ENCODE measurements around the gene MFNG.

The MFNG gene, protein sequence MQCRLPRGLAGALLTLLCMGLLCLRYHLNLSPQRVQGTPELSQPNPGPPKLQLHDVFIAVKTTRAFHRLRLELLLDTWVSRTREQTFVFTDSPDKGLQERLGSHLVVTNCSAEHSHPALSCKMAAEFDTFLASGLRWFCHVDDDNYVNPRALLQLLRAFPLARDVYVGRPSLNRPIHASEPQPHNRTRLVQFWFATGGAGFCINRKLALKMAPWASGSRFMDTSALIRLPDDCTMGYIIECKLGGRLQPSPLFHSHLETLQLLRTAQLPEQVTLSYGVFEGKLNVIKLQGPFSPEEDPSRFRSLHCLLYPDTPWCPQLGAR

DNA sequence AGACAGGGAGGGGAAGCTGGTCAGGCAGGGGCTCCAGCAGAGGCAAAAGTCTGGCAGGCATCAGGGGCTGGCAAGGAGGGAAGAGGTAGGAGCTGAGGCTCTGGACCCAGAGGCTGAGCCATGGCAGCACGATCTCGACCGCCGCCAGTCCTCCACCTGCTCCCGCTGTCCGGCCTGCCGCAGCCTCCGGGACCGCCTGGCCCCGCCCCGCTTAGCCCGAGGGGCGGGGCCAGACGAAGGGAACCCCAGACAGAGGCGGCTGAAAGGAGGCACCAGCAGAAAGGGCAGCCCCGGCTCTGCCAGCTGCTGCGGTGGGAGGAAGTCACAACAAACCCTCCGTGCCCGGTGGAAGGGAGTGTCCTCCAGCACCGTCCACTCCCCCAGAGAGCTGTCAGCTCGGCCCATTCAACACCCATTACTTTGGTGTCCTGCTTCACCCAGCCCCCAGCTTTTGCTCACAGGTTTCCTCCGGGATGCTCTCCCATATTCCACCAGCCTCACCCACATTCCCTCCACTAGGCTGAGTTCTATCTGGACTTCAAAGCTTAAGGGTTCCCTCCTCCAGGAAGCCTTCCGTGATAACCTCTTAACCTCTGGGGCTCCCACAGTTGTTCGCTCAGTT, at the start of gene MFNG:
Gene MFNG, minus strand, starts transcription at position 161 of the 622 bp plus-strand sequence. CDS start 207 bp downstream, outside the sequence.
- Histone ChIP-seq H3K9me2 (replicated peaks; ENCODE audit: control insufficient read depth, low read length) (no peaks in the 10 kb centered on the region), H3F3A (ENCODE audit: control insufficient read depth, insufficient read depth) (peaks cover 3% of the 10 kb centered on the region; the same call in 1 of the 2 replicates), H3K79me2 (ENCODE audit: control insufficient read depth, low read length) (peaks cover 57% of the 10 kb centered on the region), H3K27ac (ENCODE audit: low read depth, low read length) (peak within 1 kb of the TSS; percentile 94), H3K27me3 (ENCODE audit: control insufficient read depth, low read length) (no peaks in the 10 kb centered on the region), H3K9me3 (ENCODE audit: control insufficient read depth, insufficient read depth, low read length) (no peaks in the 10 kb centered on the region), H3K4me2 (ENCODE audit: low read length) (peak within 1 kb of the TSS; percentile 100), H3K36me3 (ENCODE audit: control insufficient read depth, low read length) (peaks cover 48% of the 10 kb centered on the region), H4K20me1 (ENCODE audit: control insufficient read depth, insufficient read depth, low read depth, low read length) (peaks cover 8% of the 10 kb centered on the region; the same call in 1 of the 2 replicates), H3K4me3 (ENCODE audit: low read length) (peak within 1 kb of the TSS; percentile 96), H3K4me1 (ENCODE audit: control insufficient read depth, low read length) (peaks cover 45% of the 10 kb centered on the region)
- no peak for TF ChIP-seq EZH2phosphoT487 (IDR thresholded peaks at IDR 0.05; ENCODE audit: borderline replicate concordance, low read length)

DNA sequence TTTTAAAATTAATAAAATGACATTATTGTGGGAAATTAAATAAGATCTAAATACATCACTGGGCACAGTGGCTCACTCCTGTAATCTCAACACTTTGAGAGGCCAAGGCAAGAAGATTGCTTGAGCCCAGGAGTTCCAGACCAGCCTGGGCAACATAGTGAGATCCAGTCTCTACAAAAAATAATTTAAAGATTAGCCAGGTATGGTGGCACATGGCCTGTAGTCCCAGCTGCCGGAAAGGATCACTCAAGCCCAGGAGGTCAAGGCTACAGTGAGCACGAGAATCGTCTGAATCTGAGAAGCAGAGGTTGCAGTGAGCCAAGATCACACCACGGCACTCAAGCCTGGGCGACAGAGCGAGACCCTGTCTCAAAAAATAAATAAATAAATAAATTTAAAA, 49.0 kb upstream of the MFNG start:
- TF ChIP-seq, protein P1, sequence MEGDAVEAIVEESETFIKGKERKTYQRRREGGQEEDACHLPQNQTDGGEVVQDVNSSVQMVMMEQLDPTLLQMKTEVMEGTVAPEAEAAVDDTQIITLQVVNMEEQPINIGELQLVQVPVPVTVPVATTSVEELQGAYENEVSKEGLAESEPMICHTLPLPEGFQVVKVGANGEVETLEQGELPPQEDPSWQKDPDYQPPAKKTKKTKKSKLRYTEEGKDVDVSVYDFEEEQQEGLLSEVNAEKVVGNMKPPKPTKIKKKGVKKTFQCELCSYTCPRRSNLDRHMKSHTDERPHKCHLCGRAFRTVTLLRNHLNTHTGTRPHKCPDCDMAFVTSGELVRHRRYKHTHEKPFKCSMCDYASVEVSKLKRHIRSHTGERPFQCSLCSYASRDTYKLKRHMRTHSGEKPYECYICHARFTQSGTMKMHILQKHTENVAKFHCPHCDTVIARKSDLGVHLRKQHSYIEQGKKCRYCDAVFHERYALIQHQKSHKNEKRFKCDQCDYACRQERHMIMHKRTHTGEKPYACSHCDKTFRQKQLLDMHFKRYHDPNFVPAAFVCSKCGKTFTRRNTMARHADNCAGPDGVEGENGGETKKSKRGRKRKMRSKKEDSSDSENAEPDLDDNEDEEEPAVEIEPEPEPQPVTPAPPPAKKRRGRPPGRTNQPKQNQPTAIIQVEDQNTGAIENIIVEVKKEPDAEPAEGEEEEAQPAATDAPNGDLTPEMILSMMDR (IDR thresholded peaks at IDR 0.05; ENCODE audit: low read depth, low read length, poor library complexity, severe bottlenecking), result no peak
- TF ChIP-seq EZH2phosphoT487 (IDR thresholded peaks at IDR 0.05; ENCODE audit: borderline replicate concordance, low read length), result no peak
- Histone ChIP-seq H3K9me2 (replicated peaks; ENCODE audit: control insufficient read depth, low read length) (no peaks in the 10 kb centered on the region), H3K27ac (ENCODE audit: low read depth, low read length) (no peak overlapping the region), H4K20me1 (ENCODE audit: control insufficient read depth, insufficient read depth, low read depth, low read length) (no peaks in the 10 kb centered on the region), H3K79me2 (ENCODE audit: control insufficient read depth, low read length) (no peaks in the 10 kb centered on the region), H3K4me1 (ENCODE audit: control insufficient read depth, low read length) (peaks cover 8% of the 10 kb centered on the region; the same call in 1 of the 2 replicates), H3K9me3 (ENCODE audit: control insufficient read depth, insufficient read depth, low read length) (no peaks in the 10 kb centered on the region), H3F3A (ENCODE audit: control insufficient read depth, insufficient read depth) (no peaks in the 10 kb centered on the region), H3K27me3 (ENCODE audit: control insufficient read depth, low read length) (peaks cover 29% of the 10 kb centered on the region), H3K4me3 (ENCODE audit: low read length) (no peak overlapping the region), H3K4me2 (ENCODE audit: low read length) (no peak overlapping the region), H3K36me3 (ENCODE audit: control insufficient read depth, low read length) (no peaks in the 10 kb centered on the region)

DNA sequence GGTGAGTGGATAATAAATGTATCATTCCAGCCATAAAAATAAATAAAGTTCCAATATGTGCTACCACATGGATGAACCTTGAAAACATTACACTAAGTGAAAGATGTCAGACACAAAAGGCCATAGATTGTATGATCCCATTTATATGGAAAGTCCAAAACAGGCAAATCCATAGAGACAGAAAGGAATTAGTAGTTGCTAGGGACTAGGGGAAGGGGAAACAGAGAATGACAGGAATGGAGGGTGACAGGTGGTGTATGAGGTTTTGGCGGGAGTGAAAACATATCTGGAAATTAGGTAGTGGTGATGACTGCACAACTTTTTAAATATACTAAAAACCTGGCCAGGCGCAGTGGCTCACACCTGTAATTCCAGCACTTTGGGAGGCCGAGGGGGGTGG, 48.3 kb upstream of the MFNG start:
- no peaks in the 10 kb centered on the region for H3F3A ChIP-seq (ENCODE audit: control insufficient read depth, insufficient read depth)
- TF ChIP-seq, protein P1 (IDR thresholded peaks at IDR 0.05; ENCODE audit: low read depth, low read length, poor library complexity, severe bottlenecking), result no peak
- TF ChIP-seq EZH2phosphoT487 (IDR thresholded peaks at IDR 0.05; ENCODE audit: borderline replicate concordance, low read length), result no peak
- no peaks in the 10 kb centered on the region for H4K20me1 ChIP-seq (ENCODE audit: control insufficient read depth, insufficient read depth, low read depth, low read length)
- H3K4me1 ChIP-seq (ENCODE audit: control insufficient read depth, low read length), result peaks cover 8% of the 10 kb centered on the region; the same call in 1 of the 2 replicates
- H3K9me3 ChIP-seq (ENCODE audit: control insufficient read depth, insufficient read depth, low read length), result no peaks in the 10 kb centered on the region
- no peak overlapping the region for H3K4me3 ChIP-seq (ENCODE audit: low read length)
- H3K36me3 ChIP-seq (ENCODE audit: control insufficient read depth, low read length), result no peaks in the 10 kb centered on the region
- no peak overlapping the region for H3K27ac ChIP-seq (ENCODE audit: low read depth, low read length)
- no peaks in the 10 kb centered on the region for H3K9me2 ChIP-seq (replicated peaks; ENCODE audit: control insufficient read depth, low read length)
- no peak overlapping the region for H3K4me2 ChIP-seq (ENCODE audit: low read length)
- no peaks in the 10 kb centered on the region for H3K79me2 ChIP-seq (ENCODE audit: control insufficient read depth, low read length)
- peaks cover 29% of the 10 kb centered on the region for H3K27me3 ChIP-seq (ENCODE audit: control insufficient read depth, low read length)

DNA sequence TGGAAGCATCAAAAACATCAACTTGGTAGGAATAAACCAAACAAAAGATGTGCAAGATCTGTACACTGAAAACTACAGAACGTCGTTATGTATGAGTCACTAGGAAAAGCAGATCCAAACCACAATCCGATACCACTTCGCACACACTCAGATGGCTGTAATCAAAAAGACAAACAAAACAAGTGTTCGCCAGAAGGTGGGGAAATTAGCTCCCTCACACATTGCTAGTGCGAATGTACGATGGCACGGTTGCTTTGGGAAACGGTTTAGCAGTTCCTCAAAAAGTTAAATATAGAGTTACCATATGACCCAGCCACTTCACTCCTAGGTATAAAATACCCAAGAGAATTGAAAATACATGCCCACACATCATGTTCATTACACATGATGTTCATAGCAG, 47.8 kb upstream of the MFNG start:
- Histone ChIP-seq H3F3A (ENCODE audit: control insufficient read depth, insufficient read depth) (no peaks in the 10 kb centered on the region), H3K4me3 (ENCODE audit: low read length) (no peak overlapping the region), H3K27ac (ENCODE audit: low read depth, low read length) (no peak overlapping the region), H3K27me3 (ENCODE audit: control insufficient read depth, low read length) (peaks cover 29% of the 10 kb centered on the region), H3K36me3 (ENCODE audit: control insufficient read depth, low read length) (no peaks in the 10 kb centered on the region), H4K20me1 (ENCODE audit: control insufficient read depth, insufficient read depth, low read depth, low read length) (no peaks in the 10 kb centered on the region), H3K9me2 (replicated peaks; ENCODE audit: control insufficient read depth, low read length) (no peaks in the 10 kb centered on the region), H3K4me1 (ENCODE audit: control insufficient read depth, low read length) (peaks cover 7% of the 10 kb centered on the region; the same call in 1 of the 2 replicates), H3K4me2 (ENCODE audit: low read length) (no peak overlapping the region), H3K9me3 (ENCODE audit: control insufficient read depth, insufficient read depth, low read length) (no peaks in the 10 kb centered on the region), H3K79me2 (ENCODE audit: control insufficient read depth, low read length) (no peaks in the 10 kb centered on the region)
- TF ChIP-seq EZH2phosphoT487 (IDR thresholded peaks at IDR 0.05; ENCODE audit: borderline replicate concordance, low read length), result no peak
- TF ChIP-seq, protein P1 (IDR thresholded peaks at IDR 0.05; ENCODE audit: low read depth, low read length, poor library complexity, severe bottlenecking), result no peak

All from DOHH2 (cell line).